Measurements from ENCODE around the gene ANGPTL2. TPM values are rescaled to one million over a fixed set of nuclear protein-coding genes. Genes with fewer than 3 reads are reported as not detected.

The ANGPTL2 gene
- total RNA-seq, 4 donors from 2014 or later = 9.1 to 48.3 (median 12.1) TPM

GRCh38 chr9:127038531-127038930, 83.9 kb downstream of the ANGPTL2 start:
- Histone ChIP-seq H3K36me3 (no peaks in the 10 kb centered on the region), H3K27ac (no peak overlapping the region), H3K27me3 (no peaks in the 10 kb centered on the region), H3K4me1 (peaks cover 15 to 28% of the 10 kb centered on the region in 2 donors), H3K9me3 (no peaks in the 10 kb centered on the region), H3K4me3 (no peak overlapping the region)
- intact Hi-C loops (cut with DNase I; ENCODE audit: low total_unique reads) (loop anchor here (5.0 kb wide), 1 partner anchor 39 kb away; no protein-coding TSS in a partner anchor), in situ Hi-C loops (cut with MboI; ENCODE audit: low sequenced_read_pairs in 4 of 4) (no loop called here)
- no peak for TF ChIP-seq POLR2A (IDR thresholded peaks at IDR 0.05)
- no peak for TF ChIP-seq CTCF (IDR thresholded peaks at IDR 0.05 in 4 of 5, conservative IDR thresholded peaks at IDR 0.05 in 1 of 5)
- ATAC-seq = no peak
- no peak for DNase-seq

Other genes starting within 250 kb of the ANGPTL2 start
- gene RALGPS1, start 207.9 kb downstream of the ANGPTL2 start, total RNA-seq = 10 to 100 TPM in 1 of 4 donors, 1 to 10 TPM in 3; 2.2 to 10.3 (median 5.4) TPM
- 1 to 10 TPM; 2.5 to 5.7 (median 3.0) TPM for gene GARNL3, start 142.1 kb upstream of the ANGPTL2 start, total RNA-seq

Measured in gastrocnemius medialis (tissue), 4 donors.